GM12874 (cell line): ENCODE measurements around the gene SYCE1.

ENCODE experiments used
- CTCF ChIP-seq: IDR thresholded peaks from 2 replicates; pipeline ENCODE4 v1.5.1; 2011; ENCODE audit warnings: low read depth, mild to moderate bottlenecking, control low read depth, low read length, moderate library complexity; ENCODE audit not compliant: insufficient read depth

The SYCE1 gene

GRCh38 chr10:133525444-133525843 lies 39.9 kb downstream of the SYCE1 start:
- TF ChIP-seq CTCF, result no peak

- no peak for TF ChIP-seq CTCF
Measured at GRCh38 chr10:133523631-133524203, 41.7 kb downstream of the SYCE1 start.

- peak; percentile 90 for TF ChIP-seq CTCF
Measured at GRCh38 chr10:133520193-133520738, 45.1 kb downstream of the SYCE1 start.

- TF ChIP-seq CTCF, result no peak
Measured at GRCh38 chr10:133516057-133516456, 49.3 kb downstream of the SYCE1 start.

GRCh38 chr10:133515471-133515870 lies 49.9 kb downstream of the SYCE1 start:
- TF ChIP-seq CTCF, result no peak

- TF ChIP-seq CTCF, result no peak
Measured at GRCh38 chr10:133511907-133512528, 53.4 kb downstream of the SYCE1 start.

GRCh38 chr10:133511408-133511807 lies 54.0 kb downstream of the SYCE1 start:
- no peak for TF ChIP-seq CTCF
